Measurements from ENCODE around the gene RPS6KA2.

DNA sequence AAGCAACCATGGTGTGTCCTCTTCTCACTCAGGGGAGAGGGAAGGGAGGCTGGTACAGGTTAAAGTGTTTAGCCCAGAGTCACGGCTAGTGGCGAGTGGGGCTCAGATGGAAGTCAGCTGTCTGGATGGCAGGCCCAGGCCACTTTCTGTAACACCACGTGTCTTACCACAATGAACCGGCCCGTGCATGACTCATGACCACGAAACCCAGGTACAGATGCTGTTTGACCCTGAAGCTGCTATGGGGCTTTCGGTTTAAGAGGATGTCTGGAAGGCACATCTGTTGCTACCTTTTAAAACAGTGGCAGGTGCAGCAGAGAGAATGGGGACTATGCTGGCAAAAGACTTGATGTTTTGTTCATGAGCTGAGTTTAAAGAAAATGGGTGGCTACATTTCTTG is 207.8 kb downstream of the RPS6KA2 start:
- TF ChIP-seq, protein P1, sequence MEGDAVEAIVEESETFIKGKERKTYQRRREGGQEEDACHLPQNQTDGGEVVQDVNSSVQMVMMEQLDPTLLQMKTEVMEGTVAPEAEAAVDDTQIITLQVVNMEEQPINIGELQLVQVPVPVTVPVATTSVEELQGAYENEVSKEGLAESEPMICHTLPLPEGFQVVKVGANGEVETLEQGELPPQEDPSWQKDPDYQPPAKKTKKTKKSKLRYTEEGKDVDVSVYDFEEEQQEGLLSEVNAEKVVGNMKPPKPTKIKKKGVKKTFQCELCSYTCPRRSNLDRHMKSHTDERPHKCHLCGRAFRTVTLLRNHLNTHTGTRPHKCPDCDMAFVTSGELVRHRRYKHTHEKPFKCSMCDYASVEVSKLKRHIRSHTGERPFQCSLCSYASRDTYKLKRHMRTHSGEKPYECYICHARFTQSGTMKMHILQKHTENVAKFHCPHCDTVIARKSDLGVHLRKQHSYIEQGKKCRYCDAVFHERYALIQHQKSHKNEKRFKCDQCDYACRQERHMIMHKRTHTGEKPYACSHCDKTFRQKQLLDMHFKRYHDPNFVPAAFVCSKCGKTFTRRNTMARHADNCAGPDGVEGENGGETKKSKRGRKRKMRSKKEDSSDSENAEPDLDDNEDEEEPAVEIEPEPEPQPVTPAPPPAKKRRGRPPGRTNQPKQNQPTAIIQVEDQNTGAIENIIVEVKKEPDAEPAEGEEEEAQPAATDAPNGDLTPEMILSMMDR (IDR thresholded peaks at IDR 0.05) = no peak
- TF ChIP-seq POLR2A (IDR thresholded peaks at IDR 0.05) = no peak

Measured in Peyer's patch (tissue), 4 donors.